Mesothelial cell of epicardium (in vitro differentiated cells): ENCODE data around the gene PRRG2. TPM values are rescaled to one million over a fixed set of nuclear protein-coding genes. Genes with fewer than 3 reads are reported as not detected.

ENCODE experiments used
- DNase-seq, 2 experiments: peaks; one replicate each; pipeline ENCODE4 v3.0.0; 2021; ENCODE audit warnings: low spot score in 2 of 2; ENCODE audit not compliant: unreplicated experiment in 2 of 2
- H3K27ac Mint-ChIP-seq: 2 replicates; pipeline ENCODE4 v1.8.0; 2021; ENCODE audit warnings: mixed read lengths
- H3K27me3 Mint-ChIP-seq: 2 replicates; pipeline ENCODE4 v1.8.0; 2021; ENCODE audit warnings: low read depth, mixed read lengths
- H3K36me3 Mint-ChIP-seq: 2 replicates; pipeline ENCODE4 v1.8.0; 2021; ENCODE audit warnings: mixed read lengths
- H3K4me1 Mint-ChIP-seq: 2 replicates; pipeline ENCODE4 v1.8.0; 2021; ENCODE audit warnings: mixed read lengths
- H3K4me3 Mint-ChIP-seq: 2 replicates; pipeline ENCODE4 v1.8.0; 2021; ENCODE audit warnings: mild to moderate bottlenecking, moderate library complexity, mixed read lengths
- H3K9me3 Mint-ChIP-seq: 2 replicates; pipeline ENCODE4 v1.8.0; 2021; ENCODE audit warnings: mixed read lengths
- CTCF ChIP-seq: fragments of 200-600 bp; sonication (generic); IDR thresholded peaks from one replicate; pipeline ENCODE4 v1.5.0; 2021; ENCODE audit warnings: antibody characterized with exemption; ENCODE audit not compliant: unreplicated experiment
- total RNA-seq: library from RNA; stranded (reverse); gene quantifications from 3 replicates; pipeline ENCODE4 v1.2.1, GENCODE V29; 2021

Gene PRRG2
- total RNA-seq, 1 donor from 2014 or later = 0.87 TPM

- peak; percentile 91 to 94 for DNase-seq
- Mint-ChIP-seq H3K27me3 (no peaks in the 10 kb centered on the region), H3K27ac (peak within 1 kb of the TSS; percentile 94), H3K4me1 (peaks cover 19% of the 10 kb centered on the region), H3K9me3 (no peaks in the 10 kb centered on the region), H3K4me3 (peak within 1 kb of the TSS; percentile 93), H3K36me3 (no peaks in the 10 kb centered on the region)
- TF ChIP-seq CTCF = no peak
Observed at GRCh38 chr19:49580264-49581006, 681 bp upstream of the PRRG2 start, which contains the start of gene NOSIP. NOSIP (minus strand) TSS chr19:49580556; CDS start chr19:49560691, 19,865 bp downstream.

- Mint-ChIP-seq H3K27ac (no peak overlapping the region), H3K4me1 (peaks cover 17% of the 10 kb centered on the region), H3K27me3 (no peaks in the 10 kb centered on the region), H3K4me3 (no peak overlapping the region), H3K36me3 (no peaks in the 10 kb centered on the region), H3K9me3 (no peaks in the 10 kb centered on the region)
- DNase-seq = no peak
- TF ChIP-seq CTCF = no peak
Observed at GRCh38 chr19:49583239-49583638, 2.1 kb downstream of the PRRG2 start.

GRCh38 chr19:49585023-49585422 lies 3.9 kb downstream of the PRRG2 start:
- TF ChIP-seq CTCF = no peak
- H3K4me3 Mint-ChIP-seq = no peak overlapping the region
- H3K9me3 Mint-ChIP-seq = no peaks in the 10 kb centered on the region
- no peaks in the 10 kb centered on the region for H3K27me3 Mint-ChIP-seq
- DNase-seq = no peak
- no peaks in the 10 kb centered on the region for H3K36me3 Mint-ChIP-seq
- H3K27ac Mint-ChIP-seq = no peak overlapping the region
- peaks cover 6% of the 10 kb centered on the region for H3K4me1 Mint-ChIP-seq

GRCh38 chr19:49587227-49587626 lies 6.1 kb downstream of the PRRG2 start:
- no peak for TF ChIP-seq CTCF
- peaks cover under 1% of the 10 kb centered on the region for H3K4me1 Mint-ChIP-seq
- H3K36me3 Mint-ChIP-seq = no peaks in the 10 kb centered on the region
- no peaks in the 10 kb centered on the region for H3K27me3 Mint-ChIP-seq
- DNase-seq = no peak
- no peak overlapping the region for H3K27ac Mint-ChIP-seq
- no peaks in the 10 kb centered on the region for H3K9me3 Mint-ChIP-seq
- no peak overlapping the region for H3K4me3 Mint-ChIP-seq

GRCh38 chr19:49588365-49589122 lies 7.4 kb downstream of the PRRG2 start:
- no peak for TF ChIP-seq CTCF
- DNase-seq = no peak
- H3K4me1 Mint-ChIP-seq = peaks cover 13% of the 10 kb centered on the region
- H3K36me3 Mint-ChIP-seq = no peaks in the 10 kb centered on the region
- H3K27ac Mint-ChIP-seq = no peak overlapping the region
- no peaks in the 10 kb centered on the region for H3K9me3 Mint-ChIP-seq
- no peaks in the 10 kb centered on the region for H3K27me3 Mint-ChIP-seq
- H3K4me3 Mint-ChIP-seq = no peak overlapping the region
